ENCODE results near the gene RGMA.

Gene RGMA

DNA sequence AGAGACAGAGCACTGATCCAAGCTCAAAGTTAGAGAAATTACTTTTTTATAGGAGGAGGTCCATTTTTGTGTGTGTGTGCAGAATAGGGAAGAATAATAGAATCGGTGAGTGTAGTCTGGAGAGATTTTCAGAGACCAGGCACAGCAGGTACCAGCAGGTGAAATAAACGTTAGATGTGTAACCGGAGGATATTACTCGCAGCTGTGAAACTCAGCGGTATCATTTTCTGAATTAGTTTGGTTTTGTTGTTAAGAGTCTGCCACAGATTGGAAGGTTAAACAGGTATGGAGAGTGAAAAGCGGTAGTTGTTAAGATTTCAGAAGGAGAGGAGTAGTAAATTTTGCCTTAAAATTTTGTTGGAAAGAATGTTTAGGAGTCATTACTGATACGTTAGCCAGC, 69.9 kb downstream of the RGMA start:
- H3K4me3 Mint-ChIP-seq: no peak overlapping the region
- no peaks in the 10 kb centered on the region for H3K4me1 Mint-ChIP-seq
- H3K36me3 Mint-ChIP-seq (ENCODE audit: low read depth): peaks cover 95% of the 10 kb centered on the region
- H3K27ac Mint-ChIP-seq: no peak overlapping the region
- no peaks in the 10 kb centered on the region for H3K27me3 Mint-ChIP-seq (ENCODE audit: low read depth)
- TF ChIP-seq CTCF (IDR thresholded peaks at IDR 0.05; ENCODE audit: unreplicated experiment in 3 of 3): no peak
- H3K9me3 Mint-ChIP-seq: no peaks in the 10 kb centered on the region

DNA sequence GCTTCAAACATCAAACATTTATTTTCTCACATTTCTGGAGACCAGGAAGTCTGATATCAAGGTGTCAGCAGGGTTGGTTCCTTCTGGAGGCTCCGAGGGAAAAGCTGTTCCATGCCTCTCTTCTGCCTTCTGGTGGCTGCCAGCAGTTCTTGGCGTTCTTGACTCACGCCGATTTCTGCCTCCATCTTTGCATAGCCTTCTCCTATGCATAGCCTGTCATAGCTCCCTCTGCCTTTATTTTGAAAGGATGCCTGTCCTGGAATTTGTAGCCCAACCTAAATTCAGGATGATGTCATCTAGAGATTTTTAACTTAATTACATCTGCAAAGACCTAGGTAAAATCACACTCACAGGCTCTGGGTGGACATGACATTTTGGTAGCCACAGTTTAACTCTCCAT, 70.4 kb downstream of the RGMA start:
- Mint-ChIP-seq H3K9me3 (no peaks in the 10 kb centered on the region), H3K4me1 (no peaks in the 10 kb centered on the region), H3K27me3 (ENCODE audit: low read depth) (no peaks in the 10 kb centered on the region), H3K36me3 (ENCODE audit: low read depth) (peaks cover 94% of the 10 kb centered on the region), H3K27ac (no peak overlapping the region), H3K4me3 (no peak overlapping the region)
- TF ChIP-seq CTCF (IDR thresholded peaks at IDR 0.05; ENCODE audit: unreplicated experiment in 3 of 3): peak; percentile 9 to 11 (median 10)

GRCh38 chr15:93017526-93017925, 71.5 kb downstream of the RGMA start:
- H3K9me3 Mint-ChIP-seq: no peaks in the 10 kb centered on the region
- no peak for TF ChIP-seq CTCF (IDR thresholded peaks at IDR 0.05; ENCODE audit: unreplicated experiment in 3 of 3)
- H3K4me1 Mint-ChIP-seq: peaks cover 7% of the 10 kb centered on the region
- H3K27ac Mint-ChIP-seq: no peak overlapping the region
- no peaks in the 10 kb centered on the region for H3K27me3 Mint-ChIP-seq (ENCODE audit: low read depth)
- no peak overlapping the region for H3K4me3 Mint-ChIP-seq
- H3K36me3 Mint-ChIP-seq (ENCODE audit: low read depth): peaks cover 94% of the 10 kb centered on the region

GRCh38 chr15:93012786-93013185, 76.2 kb downstream of the RGMA start:
- TF ChIP-seq CTCF (IDR thresholded peaks at IDR 0.05; ENCODE audit: unreplicated experiment in 3 of 3): no peak
- no peaks in the 10 kb centered on the region for H3K9me3 Mint-ChIP-seq
- peaks cover 7% of the 10 kb centered on the region for H3K4me1 Mint-ChIP-seq
- H3K36me3 Mint-ChIP-seq (ENCODE audit: low read depth): peaks cover 90% of the 10 kb centered on the region
- no peaks in the 10 kb centered on the region for H3K27me3 Mint-ChIP-seq (ENCODE audit: low read depth)
- no peak overlapping the region for H3K4me3 Mint-ChIP-seq
- no peak overlapping the region for H3K27ac Mint-ChIP-seq

DNA sequence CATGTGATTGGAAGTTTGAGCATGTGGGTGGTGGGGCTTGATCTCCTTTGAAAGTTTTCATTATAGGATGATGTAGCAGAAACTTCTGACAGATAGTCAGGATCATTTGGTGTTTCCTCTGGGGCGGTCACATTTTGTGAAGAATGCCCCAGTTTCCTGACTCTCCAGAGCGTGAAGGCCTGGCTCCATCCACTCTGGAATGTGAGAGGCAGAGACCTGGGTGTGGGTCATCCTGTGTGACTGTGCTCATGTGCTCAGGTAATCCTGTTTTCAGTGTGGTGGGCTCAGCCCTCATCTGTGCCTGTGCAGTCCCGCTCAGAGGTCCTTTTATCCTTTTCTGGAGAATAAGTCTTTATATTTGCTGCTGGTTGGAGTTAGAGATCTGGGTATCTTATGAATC, 81.0 kb downstream of the RGMA start:
- H3K9me3 Mint-ChIP-seq: no peaks in the 10 kb centered on the region
- no peak for TF ChIP-seq CTCF (IDR thresholded peaks at IDR 0.05; ENCODE audit: unreplicated experiment in 3 of 3)
- H3K4me1 Mint-ChIP-seq: peaks cover 2% of the 10 kb centered on the region
- no peak overlapping the region for H3K4me3 Mint-ChIP-seq
- H3K27ac Mint-ChIP-seq: peak overlapping the region in 2 of 3 experiments; percentile 16 to 70
- peaks cover 92% of the 10 kb centered on the region for H3K36me3 Mint-ChIP-seq (ENCODE audit: low read depth)
- no peaks in the 10 kb centered on the region for H3K27me3 Mint-ChIP-seq (ENCODE audit: low read depth)

GRCh38 chr15:93005133-93005532, 83.9 kb downstream of the RGMA start:
- peak overlapping the region in 1 of 3 experiments; percentile 59 for H3K27ac Mint-ChIP-seq
- no peaks in the 10 kb centered on the region for H3K4me1 Mint-ChIP-seq
- no peak for TF ChIP-seq CTCF (IDR thresholded peaks at IDR 0.05; ENCODE audit: unreplicated experiment in 3 of 3)
- no peaks in the 10 kb centered on the region for H3K27me3 Mint-ChIP-seq (ENCODE audit: low read depth)
- H3K4me3 Mint-ChIP-seq: no peak overlapping the region
- H3K36me3 Mint-ChIP-seq (ENCODE audit: low read depth): peaks cover 90% of the 10 kb centered on the region
- no peaks in the 10 kb centered on the region for H3K9me3 Mint-ChIP-seq

Measured in nephron (organoid).